Body of pancreas (tissue), 4 donors: ENCODE results near the gene SSC4D. TPM values are rescaled to one million over a fixed set of nuclear protein-coding genes. Genes with fewer than 3 reads are reported as not detected.
"Not testable (repeated sequence)": the region's sequence is repeated elsewhere in the genome, so short reads cannot be mapped to it uniquely, and the experiment has no call there.

Experiments used
- ATAC-seq: fragments of 150-250 bp; one replicate; pipeline ENCODE4 v1.9.1; 2016
- DNase-seq, 4 donors: peaks; one replicate each; pipeline ENCODE4 v3.0.0-alpha.2; 2019
- H3K27ac ChIP-seq, 4 donors: fragments of 200-600 bp; sonication (generic); 1 replicate in 3 of 4; 2 replicates in 1 of 4; pipeline versions ENCODE4 v1.5.1 to v1.6.1; 2016 to 2019; ENCODE audit warnings: mild to moderate bottlenecking in 1 of 4, mixed read lengths in 1 of 4, moderate library complexity in 1 of 4
- H3K27me3 ChIP-seq, 2 donors: fragments of 200-600 bp; sonication (generic); one replicate each; pipeline ENCODE4 v1.6.0; 2016; ENCODE audit warnings: mild to moderate bottlenecking in 1 of 2
- H3K36me3 ChIP-seq, 2 donors: fragments of 200-600 bp; sonication (generic); replicated peaks in 1 of 2; 2 replicates each; pipeline ENCODE4 v1.5.1; 2016; ENCODE audit warnings: low read depth in 2 of 2; ENCODE audit not compliant: insufficient read depth in 1 of 2
- H3K4me1 ChIP-seq: fragments of 200-600 bp; sonication (generic); one replicate; pipeline ENCODE4 v1.6.0; 2016
- H3K4me3 ChIP-seq, 2 donors: fragments of 200-600 bp; sonication (generic); 1 replicate in 1 of 2; 2 replicates in 1 of 2; pipeline ENCODE4 v1.5.1; 2016 to 2019
- H3K9me3 ChIP-seq, 3 donors: fragments of 200-600 bp; sonication (generic); 1 replicate in 2 of 3; 2 replicates in 1 of 3; pipeline ENCODE4 v1.5.1; 2016
- CTCF ChIP-seq, 7 experiments: fragments of 450-650 bp in 4 of 7; fragments of 200-600 bp in 3 of 7; sonication (generic) in 3 of 7; IDR thresholded peaks; one replicate each; pipeline ENCODE4 v1.5.1; 2016 to 2019; ENCODE audit warnings: antibody characterized with exemption in 7 of 7
- POLR2A ChIP-seq, 3 donors: fragments of 450-650 bp; IDR thresholded peaks; one replicate each; pipeline ENCODE4 v1.6.1; 2016; ENCODE audit warnings: antibody characterized with exemption in 3 of 3, mild to moderate bottlenecking in 2 of 3
- WGBS, 2 donors: methylation state at CpG; one replicate each; pipeline ENCODE4 v1.1.5; 2017; 5-methylcytosine and 5-hydroxymethylcytosine counted together
- intact Hi-C: fragments of 100-400 bp; cut with DNase I; formaldehyde crosslinking; loops from one replicate; pipeline ENCODE4 v1.15.1; 2023
- total RNA-seq, 2 donors: library from RNA; depleted of rRNA; stranded (reverse); fragments of >200 nt; gene quantifications; one replicate each; pipeline ENCODE4 v1.1.0, GENCODE V29; 2016

SSC4D gene
- total RNA-seq, 2 donors from 2014 or later: 3.6 to 7.6 TPM

DNA sequence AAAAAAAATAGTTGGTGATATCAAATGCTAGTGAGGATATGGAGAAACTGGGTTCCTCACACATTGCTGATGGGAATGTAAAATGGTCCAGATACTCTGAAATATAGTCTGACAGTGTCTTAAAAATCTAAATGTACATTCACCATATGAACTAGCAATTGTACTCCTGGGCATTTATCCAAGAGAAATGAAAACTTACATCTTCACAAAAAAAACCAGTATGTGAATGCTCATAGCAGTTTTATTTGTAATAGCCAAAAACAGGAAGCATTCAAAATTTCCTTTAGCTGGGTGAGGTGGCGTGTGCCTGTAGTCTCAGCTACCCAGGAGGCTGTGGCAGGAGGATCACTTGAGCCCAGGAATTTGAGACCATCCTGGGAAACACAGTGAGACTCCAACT is 2.1 kb upstream of the SSC4D start:
- no peaks in the 10 kb centered on the region for H3K4me1 ChIP-seq
- 82 to 100% methylated on average over 1 of the region's 1 CpG for WGBS, 2 donors
- H3K36me3 ChIP-seq: no peaks in the 10 kb centered on the region
- no peak for DNase-seq
- H3K9me3 ChIP-seq: no peaks in the 10 kb centered on the region
- no peak overlapping the region for H3K27ac ChIP-seq
- no peaks in the 10 kb centered on the region for H3K27me3 ChIP-seq
- TF ChIP-seq CTCF (IDR thresholded peaks at IDR 0.05) (no peak), POLR2A (IDR thresholded peaks at IDR 0.05) (no peak)
- no peak for ATAC-seq
- H3K4me3 ChIP-seq: no peak overlapping the region
- intact Hi-C loops: no loop called here

- no peak overlapping the region for H3K4me3 ChIP-seq
- no peaks in the 10 kb centered on the region for H3K9me3 ChIP-seq
- H3K27ac ChIP-seq: no peak overlapping the region
- no peak for DNase-seq
- H3K4me1 ChIP-seq: no peaks in the 10 kb centered on the region
- intact Hi-C loops: no loop called here
- no peak for ATAC-seq
- TF ChIP-seq CTCF (IDR thresholded peaks at IDR 0.05): no peak
- no peak for TF ChIP-seq POLR2A (IDR thresholded peaks at IDR 0.05)
- no peaks in the 10 kb centered on the region for H3K36me3 ChIP-seq
- H3K27me3 ChIP-seq: no peaks in the 10 kb centered on the region
These were observed 1.4 kb downstream of the SSC4D start for GRCh38 chr7:76408121-76408560.

DNA sequence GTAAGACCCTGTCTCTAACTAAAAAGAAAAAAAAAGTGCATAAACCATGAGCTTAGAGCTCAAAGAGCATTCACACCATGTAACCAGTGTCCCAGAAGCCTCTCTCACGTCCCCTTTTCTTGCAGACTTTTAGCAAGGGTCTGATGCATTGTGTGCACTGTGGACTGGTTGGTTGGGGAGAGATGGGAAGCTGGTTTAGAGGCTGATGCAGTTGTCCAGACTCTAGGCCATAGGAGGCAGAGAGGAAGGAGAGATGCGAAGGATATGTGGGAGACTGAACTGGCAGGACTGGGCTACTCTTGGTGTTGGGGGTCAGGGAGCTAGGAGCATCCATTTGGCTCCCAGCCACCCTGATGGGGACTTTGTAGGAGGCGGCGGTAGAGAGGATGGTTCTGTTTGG is 1.8 kb downstream of the SSC4D start:
- no peaks in the 10 kb centered on the region for H3K27me3 ChIP-seq

DNA sequence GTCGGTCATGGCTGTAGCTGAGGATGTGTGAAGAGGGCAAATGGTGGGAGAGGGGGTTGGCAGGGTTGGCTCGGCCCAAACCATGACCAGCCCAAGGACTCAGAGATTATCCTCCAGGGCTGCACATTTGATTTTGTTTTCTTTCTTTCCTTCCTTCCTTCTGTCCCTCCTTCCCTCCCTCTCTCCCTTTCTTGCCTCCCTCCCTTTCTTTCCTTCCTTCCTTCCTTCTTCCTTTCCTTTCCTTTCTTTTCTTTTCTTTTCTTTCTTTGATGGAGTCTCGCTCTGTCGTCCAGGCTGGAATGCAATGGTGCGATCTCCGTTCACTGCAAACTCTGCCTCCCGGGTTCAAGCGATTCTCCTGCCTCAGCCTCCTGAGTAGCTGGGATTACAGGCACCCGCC is 3.8 kb downstream of the SSC4D start:
- no peak for ATAC-seq
- Histone ChIP-seq H3K36me3 (no peaks in the 10 kb centered on the region), H3K27ac (no peak overlapping the region), H3K4me3 (no peak overlapping the region), H3K4me1 (no peaks in the 10 kb centered on the region), H3K9me3 (no peaks in the 10 kb centered on the region), H3K27me3 (no peaks in the 10 kb centered on the region)
- intact Hi-C loops: no loop called here
- TF ChIP-seq CTCF (IDR thresholded peaks at IDR 0.05) (no peak), POLR2A (IDR thresholded peaks at IDR 0.05) (no peak)
- no peak for DNase-seq
- 97 to 98% methylated on average over 5 to 8 of the region's 9 CpGs for WGBS, 2 donors

More for the DNA sequence above, 1.8 kb downstream of the SSC4D start:
- Histone ChIP-seq H3K4me3 (no peak overlapping the region), H3K4me1 (no peaks in the 10 kb centered on the region), H3K9me3 (no peaks in the 10 kb centered on the region), H3K27ac (no peak overlapping the region), H3K36me3 (no peaks in the 10 kb centered on the region)
- DNase-seq (no peak), ATAC-seq (no peak)
- intact Hi-C loops: no loop called here
- 84 to 87% methylated on average over 4 of the region's 4 CpGs for WGBS, 2 donors
- no peak for TF ChIP-seq POLR2A (IDR thresholded peaks at IDR 0.05)
- no peak for TF ChIP-seq CTCF (IDR thresholded peaks at IDR 0.05)

GRCh38 chr7:76403780-76404494 is 5.6 kb downstream of the SSC4D start:
- DNase-seq: peak in 1 of 4 donors; percentile 34

GRCh38 chr7:76403097-76403496 is 6.4 kb downstream of the SSC4D start:
- 78 to 83% methylated on average over 8 of the region's 8 CpGs for WGBS, 2 donors
- peak in 1 of 4 donors; percentile 37 for DNase-seq
- intact Hi-C loops, H3K27me3 ChIP-seq, H3K36me3 ChIP-seq, H3K4me1 ChIP-seq, H3K9me3 ChIP-seq, ATAC-seq, H3K4me3 ChIP-seq: not testable (repeated sequence)
- peak overlapping the region in 1 of 4 donors; percentile 35 for H3K27ac ChIP-seq

More at GRCh38 chr7:76403780-76404494, 5.6 kb downstream of the SSC4D start:
- Histone ChIP-seq H3K9me3 (no peaks in the 10 kb centered on the region), H3K36me3 (no peaks in the 10 kb centered on the region), H3K27me3 (no peaks in the 10 kb centered on the region), H3K27ac (peak overlapping the region in 1 of 4 donors; percentile 35), H3K4me3 (no peak overlapping the region), H3K4me1 (no peaks in the 10 kb centered on the region)
- WGBS, 2 donors: 79 to 88% methylated on average over 10 of the region's 10 CpGs
- intact Hi-C loops: no loop called here
- no peak for ATAC-seq
- TF ChIP-seq POLR2A (IDR thresholded peaks at IDR 0.05) (no peak), CTCF (IDR thresholded peaks at IDR 0.05) (no peak)
